HEK293 (cell line): ENCODE measurements around the gene RSRC1.

Experiments
- CTCF ChIA-PET: fragments of 350-600 bp; formaldehyde crosslinking; extraction: SDS; loops from one replicate; lab custom pipeline; 2021; ENCODE audit warnings: antibody characterized with exemption; lab: Yijun Ruan, JAX
- POLR2A ChIA-PET: fragments of 300-600 bp; formaldehyde crosslinking; extraction: SDS; loops from one replicate; lab custom pipeline; 2020; ENCODE audit warnings: antibody characterized with exemption, inconsistent platforms; lab: Yijun Ruan, JAX
- H3K27ac ChIP-seq: fragments of 200-500 bp; sonication (Bioruptor generic); 2 replicates; pipeline ENCODE4 v1.5.1; 2014; ENCODE audit warnings: low read depth, low read length, control low read depth, inconsistent platforms; ENCODE audit errors: extremely low read depth
- H3K36me3 ChIP-seq, 2 experiments: fragments of 200-500 bp in 1 of 2; sonication (Bioruptor generic) in 1 of 2; 1 replicate in 1 of 2; 2 replicates in 1 of 2; pipeline ENCODE4 v1.5.1; 2014 to 2017; ENCODE audit warnings: inconsistent platforms in 2 of 2, low read length in 2 of 2; ENCODE audit not compliant: control insufficient read depth in 2 of 2, insufficient read depth in 1 of 2
- H3K4me1 ChIP-seq: fragments of 200-500 bp; sonication (Bioruptor generic); 2 replicates; pipeline ENCODE4 v1.5.1; 2014; ENCODE audit warnings: mild to moderate bottlenecking, low read length, inconsistent platforms; ENCODE audit not compliant: control insufficient read depth, insufficient read depth
- H3K4me3 ChIP-seq: 2 replicates; pipeline ENCODE4 v1.5.1; 2011; ENCODE audit warnings: low read depth, mild to moderate bottlenecking, control low read depth, low read length, moderate library complexity
- H3K9me3 ChIP-seq: fragments of 200-500 bp; sonication (Bioruptor generic); 2 replicates; pipeline ENCODE4 v1.5.1; 2014; ENCODE audit warnings: low read depth, low read length, inconsistent platforms; ENCODE audit not compliant: control insufficient read depth, insufficient read depth
- EGR2 ChIP-seq: fragments of 450-650 bp; formaldehyde crosslinking; IDR thresholded peaks from 2 replicates; pipeline ENCODE4 v1.5.1; 2016; ENCODE audit warnings: low read depth, missing biosample characterization, missing genetic modification characterization
- GLI4 ChIP-seq: fragments of 450-650 bp; formaldehyde crosslinking; IDR thresholded peaks from 2 replicates; pipeline ENCODE4 v1.5.1; 2016; ENCODE audit warnings: missing biosample characterization, missing genetic modification characterization
- HOXA7 ChIP-seq: sonication (generic); formaldehyde crosslinking; IDR thresholded peaks from 2 replicates; pipeline ENCODE4 v1.8.1; 2022; ENCODE audit warnings: missing genetic modification reagents, borderline replicate concordance
- HOXC10 ChIP-seq: sonication (generic); formaldehyde crosslinking; IDR thresholded peaks from 2 replicates; pipeline ENCODE4 v1.8.1; 2023; ENCODE audit warnings: mild to moderate bottlenecking, missing genetic modification reagents
- PATZ1 ChIP-seq: fragments of 450-650 bp; formaldehyde crosslinking; IDR thresholded peaks from 2 replicates; pipeline ENCODE4 v1.5.1; 2016; ENCODE audit warnings: missing biosample characterization, missing genetic modification characterization
- SP2 ChIP-seq: fragments of 450-650 bp; formaldehyde crosslinking; IDR thresholded peaks from 2 replicates; pipeline ENCODE4 v1.5.1; 2016; ENCODE audit warnings: missing biosample characterization, missing genetic modification characterization
- ZNF121 ChIP-seq: fragments of 450-650 bp; formaldehyde crosslinking; IDR thresholded peaks from 2 replicates; pipeline ENCODE4 v1.5.1; 2016; ENCODE audit warnings: missing biosample characterization, missing genetic modification characterization
- ZNF174 ChIP-seq: fragments of 450-650 bp; formaldehyde crosslinking; IDR thresholded peaks from 2 replicates; pipeline ENCODE4 v1.5.0; 2017; ENCODE audit warnings: missing biosample characterization, mild to moderate bottlenecking, missing genetic modification characterization
- ZNF248 ChIP-seq: fragments of 450-650 bp; formaldehyde crosslinking; IDR thresholded peaks from 2 replicates; pipeline ENCODE4 v1.5.1; 2017; ENCODE audit warnings: missing biosample characterization, missing genetic modification characterization
- ZNF335 ChIP-seq: fragments of 450-650 bp; formaldehyde crosslinking; conservative IDR thresholded peaks from 2 replicates; pipeline ENCODE4 v1.5.1; 2016; ENCODE audit warnings: missing biosample characterization, missing genetic modification characterization
- ZNF341 ChIP-seq: fragments of 450-650 bp; formaldehyde crosslinking; IDR thresholded peaks from 2 replicates; pipeline ENCODE4; 2016; ENCODE audit warnings: low read depth, missing biosample characterization, missing genetic modification characterization
- ZNF354C ChIP-seq: fragments of 450-650 bp; formaldehyde crosslinking; IDR thresholded peaks from 2 replicates; pipeline ENCODE4 v1.5.1; 2016; ENCODE audit warnings: missing biosample characterization, missing genetic modification characterization, low read depth, borderline replicate concordance
- ZNF560 ChIP-seq: fragments of 450-650 bp; formaldehyde crosslinking; IDR thresholded peaks from 2 replicates; pipeline ENCODE4 v1.5.1; 2017; ENCODE audit warnings: missing biosample characterization, missing genetic modification characterization, borderline replicate concordance
- ZNF561 ChIP-seq: fragments of 450-650 bp; IDR thresholded peaks from 2 replicates; pipeline ENCODE4 v1.5.1; 2018; ENCODE audit warnings: missing biosample characterization, missing genetic modification characterization, borderline replicate concordance
- ZNF585B ChIP-seq: fragments of 450-650 bp; formaldehyde crosslinking; IDR thresholded peaks from 2 replicates; pipeline ENCODE4 v1.5.1; 2016; ENCODE audit warnings: missing biosample characterization, missing genetic modification characterization
- ZNF610 ChIP-seq: fragments of 450-650 bp; formaldehyde crosslinking; IDR thresholded peaks from 2 replicates; pipeline ENCODE4 v1.5.1; 2016; ENCODE audit warnings: missing biosample characterization, missing genetic modification characterization, borderline replicate concordance
- ZNF623 ChIP-seq: fragments of 450-650 bp; formaldehyde crosslinking; IDR thresholded peaks from 2 replicates; pipeline ENCODE4 v1.5.1; 2016; ENCODE audit warnings: missing biosample characterization, missing genetic modification characterization
- ZNF768 ChIP-seq: fragments of 450-650 bp; formaldehyde crosslinking; IDR thresholded peaks from 2 replicates; pipeline ENCODE4 v1.5.1; 2018; ENCODE audit warnings: missing biosample characterization, mild to moderate bottlenecking, missing genetic modification characterization
- ZXDB ChIP-seq: fragments of 450-650 bp; formaldehyde crosslinking; IDR thresholded peaks from 2 replicates; pipeline ENCODE4 v1.5.1; 2016; ENCODE audit warnings: missing biosample characterization, missing genetic modification characterization
- TF ChIP-seq, protein P1 (sequence below): fragments of 450-650 bp; formaldehyde crosslinking; optimal IDR thresholded peaks from 2 replicates; pipeline ENCODE3; 2016; ENCODE audit warnings: missing biosample characterization, mild to moderate bottlenecking, missing genetic modification characterization
- TF ChIP-seq, protein P2 (sequence below): fragments of 450-650 bp; formaldehyde crosslinking; IDR thresholded peaks from 2 replicates; pipeline ENCODE4 v1.5.1; 2016; ENCODE audit warnings: missing biosample characterization, missing genetic modification characterization
- TF ChIP-seq, protein P3 (sequence below): fragments of 450-650 bp; formaldehyde crosslinking; IDR thresholded peaks from 2 replicates; pipeline ENCODE4 v1.5.1; 2016; ENCODE audit warnings: missing biosample characterization, missing genetic modification characterization
- TF ChIP-seq, protein P4 (sequence below): fragments of 450-650 bp; formaldehyde crosslinking; IDR thresholded peaks from 2 replicates; pipeline ENCODE4 v1.5.1; 2017; ENCODE audit warnings: missing biosample characterization, missing genetic modification characterization
- TF ChIP-seq, protein P5 (sequence below): fragments of 450-650 bp; formaldehyde crosslinking; IDR thresholded peaks from 2 replicates; pipeline ENCODE4 v1.5.1; 2016; ENCODE audit warnings: missing biosample characterization, missing genetic modification characterization
- TF ChIP-seq, protein P6 (sequence below): fragments of 450-650 bp; formaldehyde crosslinking; IDR thresholded peaks from 2 replicates; pipeline ENCODE4 v1.5.1; 2017; ENCODE audit warnings: missing biosample characterization, missing genetic modification characterization

RSRC1 gene

GRCh38 chr3:158382479-158382878 lies 272.6 kb downstream of the RSRC1 start:
- Histone ChIP-seq H3K4me3 (no peak overlapping the region), H3K36me3 (no peaks in the 10 kb centered on the region), H3K4me1 (no peaks in the 10 kb centered on the region), H3K27ac (no peak overlapping the region), H3K9me3 (no peaks in the 10 kb centered on the region)
- ChIA-PET POLR2A (no interaction called here), CTCF (interaction anchor here (0.7 kb wide), 1 partner anchor 509 kb away, joined by 3 read pairs; no protein-coding TSS in a partner anchor)
- TF ChIP-seq ZNF561 (tag by site-specific recombination) (no peak), ZNF121 (tag by site-specific recombination) (no peak), ZNF623 (no peak), SP2 (tag by site-specific recombination) (no peak), ZNF560 (tag by site-specific recombination) (no peak), ZNF335 (tag by site-specific recombination) (no peak), ZXDB (tag by site-specific recombination) (no peak), ZNF585B (no peak), ZNF174 (tag by site-specific recombination) (no peak), PATZ1 (tag by site-specific recombination) (no peak)
- TF ChIP-seq, protein P1, sequence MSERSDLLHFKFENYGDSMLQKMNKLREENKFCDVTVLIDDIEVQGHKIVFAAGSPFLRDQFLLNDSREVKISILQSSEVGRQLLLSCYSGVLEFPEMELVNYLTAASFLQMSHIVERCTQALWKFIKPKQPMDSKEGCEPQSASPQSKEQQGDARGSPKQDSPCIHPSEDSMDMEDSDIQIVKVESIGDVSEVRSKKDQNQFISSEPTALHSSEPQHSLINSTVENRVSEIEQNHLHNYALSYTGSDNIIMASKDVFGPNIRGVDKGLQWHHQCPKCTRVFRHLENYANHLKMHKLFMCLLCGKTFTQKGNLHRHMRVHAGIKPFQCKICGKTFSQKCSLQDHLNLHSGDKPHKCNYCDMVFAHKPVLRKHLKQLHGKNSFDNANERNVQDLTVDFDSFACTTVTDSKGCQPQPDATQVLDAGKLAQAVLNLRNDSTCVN (tag by site-specific recombination): no peak
- TF ChIP-seq, protein P2, sequence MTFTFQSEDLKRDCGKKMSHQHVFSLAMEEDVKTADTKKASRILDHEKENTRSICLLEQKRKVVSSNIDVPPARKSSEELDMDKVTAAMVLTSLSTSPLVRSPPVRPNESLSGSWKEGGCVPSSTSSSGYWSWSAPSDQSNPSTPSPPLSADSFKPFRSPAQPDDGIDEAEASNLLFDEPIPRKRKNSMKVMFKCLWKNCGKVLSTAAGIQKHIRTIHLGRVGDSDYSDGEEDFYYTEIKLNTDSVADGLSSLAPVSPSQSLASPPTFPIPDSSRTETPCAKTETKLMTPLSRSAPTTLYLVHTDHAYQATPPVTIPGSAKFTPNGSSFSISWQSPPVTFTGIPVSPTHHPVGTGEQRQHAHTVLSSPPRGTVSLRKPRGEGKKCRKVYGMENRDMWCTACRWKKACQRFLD (tag by site-specific recombination): no peak

DNA sequence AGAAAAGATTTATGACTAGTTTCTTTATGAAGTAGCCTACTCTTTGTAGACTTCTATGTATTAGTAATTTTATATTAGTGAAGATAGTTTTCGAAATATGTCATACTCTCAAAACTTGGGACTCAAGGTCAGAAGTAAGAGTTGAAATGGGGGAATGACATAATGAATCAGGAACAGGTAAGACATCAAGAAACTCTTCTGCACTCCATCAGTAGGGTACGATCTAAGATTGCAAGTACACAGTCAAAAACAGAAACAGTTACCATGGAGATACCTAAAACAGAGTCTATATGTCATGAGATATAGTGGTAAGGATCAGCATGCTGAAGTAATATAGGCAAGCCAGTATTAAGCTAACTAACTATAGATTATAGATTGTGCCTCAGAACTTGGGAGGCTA lies 274.1 kb downstream of the RSRC1 start:
- H3K9me3 ChIP-seq: no peaks in the 10 kb centered on the region
- H3K4me3 ChIP-seq: no peak overlapping the region
- no peaks in the 10 kb centered on the region for H3K36me3 ChIP-seq
- ChIA-PET POLR2A (no interaction called here), CTCF (no interaction called here)
- H3K27ac ChIP-seq: no peak overlapping the region
- no peaks in the 10 kb centered on the region for H3K4me1 ChIP-seq
- TF ChIP-seq ZNF248 (tag by site-specific recombination): no peak
- no peak for TF ChIP-seq EGR2 (tag by site-specific recombination)
- no peak for TF ChIP-seq HOXC10
- TF ChIP-seq, protein P3, sequence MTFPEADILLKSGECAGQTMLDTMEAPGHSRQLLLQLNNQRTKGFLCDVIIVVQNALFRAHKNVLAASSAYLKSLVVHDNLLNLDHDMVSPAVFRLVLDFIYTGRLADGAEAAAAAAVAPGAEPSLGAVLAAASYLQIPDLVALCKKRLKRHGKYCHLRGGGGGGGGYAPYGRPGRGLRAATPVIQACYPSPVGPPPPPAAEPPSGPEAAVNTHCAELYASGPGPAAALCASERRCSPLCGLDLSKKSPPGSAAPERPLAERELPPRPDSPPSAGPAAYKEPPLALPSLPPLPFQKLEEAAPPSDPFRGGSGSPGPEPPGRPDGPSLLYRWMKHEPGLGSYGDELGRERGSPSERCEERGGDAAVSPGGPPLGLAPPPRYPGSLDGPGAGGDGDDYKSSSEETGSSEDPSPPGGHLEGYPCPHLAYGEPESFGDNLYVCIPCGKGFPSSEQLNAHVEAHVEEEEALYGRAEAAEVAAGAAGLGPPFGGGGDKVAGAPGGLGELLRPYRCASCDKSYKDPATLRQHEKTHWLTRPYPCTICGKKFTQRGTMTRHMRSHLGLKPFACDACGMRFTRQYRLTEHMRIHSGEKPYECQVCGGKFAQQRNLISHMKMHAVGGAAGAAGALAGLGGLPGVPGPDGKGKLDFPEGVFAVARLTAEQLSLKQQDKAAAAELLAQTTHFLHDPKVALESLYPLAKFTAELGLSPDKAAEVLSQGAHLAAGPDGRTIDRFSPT (tag by site-specific recombination): no peak
- TF ChIP-seq, protein P4, sequence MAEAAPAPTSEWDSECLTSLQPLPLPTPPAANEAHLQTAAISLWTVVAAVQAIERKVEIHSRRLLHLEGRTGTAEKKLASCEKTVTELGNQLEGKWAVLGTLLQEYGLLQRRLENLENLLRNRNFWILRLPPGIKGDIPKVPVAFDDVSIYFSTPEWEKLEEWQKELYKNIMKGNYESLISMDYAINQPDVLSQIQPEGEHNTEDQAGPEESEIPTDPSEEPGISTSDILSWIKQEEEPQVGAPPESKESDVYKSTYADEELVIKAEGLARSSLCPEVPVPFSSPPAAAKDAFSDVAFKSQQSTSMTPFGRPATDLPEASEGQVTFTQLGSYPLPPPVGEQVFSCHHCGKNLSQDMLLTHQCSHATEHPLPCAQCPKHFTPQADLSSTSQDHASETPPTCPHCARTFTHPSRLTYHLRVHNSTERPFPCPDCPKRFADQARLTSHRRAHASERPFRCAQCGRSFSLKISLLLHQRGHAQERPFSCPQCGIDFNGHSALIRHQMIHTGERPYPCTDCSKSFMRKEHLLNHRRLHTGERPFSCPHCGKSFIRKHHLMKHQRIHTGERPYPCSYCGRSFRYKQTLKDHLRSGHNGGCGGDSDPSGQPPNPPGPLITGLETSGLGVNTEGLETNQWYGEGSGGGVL: no peak
- TF ChIP-seq, protein P5, sequence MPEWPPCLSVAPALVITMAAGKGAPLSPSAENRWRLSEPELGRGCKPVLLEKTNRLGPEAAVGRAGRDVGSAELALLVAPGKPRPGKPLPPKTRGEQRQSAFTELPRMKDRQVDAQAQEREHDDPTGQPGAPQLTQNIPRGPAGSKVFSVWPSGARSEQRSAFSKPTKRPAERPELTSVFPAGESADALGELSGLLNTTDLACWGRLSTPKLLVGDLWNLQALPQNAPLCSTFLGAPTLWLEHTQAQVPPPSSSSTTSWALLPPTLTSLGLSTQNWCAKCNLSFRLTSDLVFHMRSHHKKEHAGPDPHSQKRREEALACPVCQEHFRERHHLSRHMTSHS (tag by site-specific recombination): no peak
- TF ChIP-seq HOXA7 (CRISPR knock-in tag): no peak
- TF ChIP-seq ZNF354C (tag by site-specific recombination): no peak
- no peak for TF ChIP-seq ZNF610
- no peak for TF ChIP-seq GLI4 (tag by site-specific recombination)
- no peak for TF ChIP-seq ZNF623
- TF ChIP-seq ZNF335 (tag by site-specific recombination): no peak
- TF ChIP-seq, protein P6, sequence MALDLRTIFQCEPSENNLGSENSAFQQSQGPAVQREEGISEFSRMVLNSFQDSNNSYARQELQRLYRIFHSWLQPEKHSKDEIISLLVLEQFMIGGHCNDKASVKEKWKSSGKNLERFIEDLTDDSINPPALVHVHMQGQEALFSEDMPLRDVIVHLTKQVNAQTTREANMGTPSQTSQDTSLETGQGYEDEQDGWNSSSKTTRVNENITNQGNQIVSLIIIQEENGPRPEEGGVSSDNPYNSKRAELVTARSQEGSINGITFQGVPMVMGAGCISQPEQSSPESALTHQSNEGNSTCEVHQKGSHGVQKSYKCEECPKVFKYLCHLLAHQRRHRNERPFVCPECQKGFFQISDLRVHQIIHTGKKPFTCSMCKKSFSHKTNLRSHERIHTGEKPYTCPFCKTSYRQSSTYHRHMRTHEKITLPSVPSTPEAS (tag by site-specific recombination): no peak
- TF ChIP-seq ZNF768 (tag by site-specific recombination): no peak
- no peak for TF ChIP-seq ZNF341
